ENCODE measurements around the gene ARHGEF38.
"Not testable (repeated sequence)": the region's sequence is repeated elsewhere in the genome, so short reads cannot be mapped to it uniquely, and the experiment has no call there.

Gene ARHGEF38

GRCh38 chr4:105709081-105709450, 156.6 kb downstream of the ARHGEF38 start:
- in situ Hi-C loops (cut with MboI; ENCODE audit: low sequenced_read_pairs): no loop called here

GRCh38 chr4:105710012-105710600, 157.7 kb downstream of the ARHGEF38 start:
- in situ Hi-C loops (cut with MboI; ENCODE audit: low sequenced_read_pairs): no loop called here

GRCh38 chr4:105710678-105711077, 158.3 kb downstream of the ARHGEF38 start:
- in situ Hi-C loops (cut with MboI; ENCODE audit: low sequenced_read_pairs): no loop called here

GRCh38 chr4:105712766-105713165, 160.3 kb downstream of the ARHGEF38 start:
- in situ Hi-C loops (cut with MboI; ENCODE audit: low sequenced_read_pairs): no loop called here

- in situ Hi-C loops (cut with MboI; ENCODE audit: low sequenced_read_pairs): no loop called here
Measured at GRCh38 chr4:105714071-105714521, 161.7 kb downstream of the ARHGEF38 start.

DNA sequence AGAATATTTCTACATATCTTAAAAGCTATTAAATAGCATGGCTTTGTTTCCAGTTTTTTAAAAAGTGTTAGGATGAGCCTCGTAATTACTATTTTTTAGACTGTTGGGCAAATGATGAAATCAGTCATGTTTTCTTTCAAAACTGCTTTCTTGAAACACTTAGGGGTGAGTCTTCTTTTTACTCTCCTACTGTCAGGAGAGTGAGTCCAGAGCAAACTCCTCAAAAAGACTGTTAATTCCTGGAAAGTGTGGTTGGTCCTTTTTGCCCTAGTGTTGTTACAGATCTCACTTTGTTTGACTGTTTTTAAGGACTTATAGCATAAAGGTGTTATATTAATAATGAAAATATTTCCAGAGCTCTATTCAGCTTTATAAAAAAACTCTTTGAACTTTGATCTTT, 162.5 kb downstream of the ARHGEF38 start:
- in situ Hi-C loops (cut with MboI; ENCODE audit: low sequenced_read_pairs): no loop called here

DNA sequence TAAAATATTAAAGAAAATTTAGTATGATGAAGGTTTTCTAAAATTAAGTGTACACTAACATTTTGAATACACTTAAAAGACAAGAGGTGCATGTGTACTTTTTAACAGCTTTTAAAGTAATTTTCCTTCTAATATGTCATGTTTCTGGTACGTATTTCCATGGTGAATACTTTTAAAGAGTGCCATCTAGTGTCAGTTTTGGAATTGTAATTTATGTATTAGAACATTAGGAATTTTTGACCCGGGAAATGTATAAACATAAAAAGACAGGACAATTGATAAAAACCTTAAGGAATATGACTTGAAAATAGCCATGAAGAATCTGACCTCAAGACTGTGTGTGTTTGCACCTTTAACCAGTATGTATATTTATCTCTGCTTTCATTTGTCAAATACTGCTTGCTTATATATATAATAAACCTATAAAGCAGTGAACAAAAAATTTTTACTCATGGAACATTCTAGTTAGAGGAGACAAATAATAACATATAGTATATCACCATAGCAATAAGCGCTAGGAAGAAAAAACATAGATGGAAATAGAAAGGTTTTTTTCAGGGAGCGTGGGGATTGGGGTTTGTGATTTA, 163.4 kb downstream of the ARHGEF38 start:
- in situ Hi-C loops (cut with MboI; ENCODE audit: low sequenced_read_pairs): no loop called here

DNA sequence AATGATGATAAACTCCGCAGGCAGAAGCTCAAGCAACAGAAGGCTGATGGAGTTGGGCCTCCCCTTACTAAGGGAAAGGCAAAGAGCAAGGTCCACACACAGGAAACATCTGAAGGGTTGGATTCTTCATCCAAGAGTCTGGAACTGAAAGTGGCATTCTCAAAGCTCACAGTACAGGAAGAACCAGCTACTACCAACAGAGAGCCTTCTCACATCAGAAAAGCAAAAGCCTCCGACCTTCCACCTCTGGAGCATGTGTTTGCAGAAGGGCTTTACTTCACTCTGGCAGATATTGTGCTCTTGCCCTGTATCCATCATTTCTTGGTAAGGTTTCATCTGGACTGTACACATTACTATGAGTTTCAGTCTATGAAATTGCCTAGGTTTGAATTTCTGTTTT, 166.8 kb downstream of the ARHGEF38 start:
- in situ Hi-C loops (cut with MboI; ENCODE audit: low sequenced_read_pairs): no loop called here

GRCh38 chr4:105725623-105726022, 173.2 kb downstream of the ARHGEF38 start:
- in situ Hi-C loops (cut with MboI; ENCODE audit: low sequenced_read_pairs): no loop called here

DNA sequence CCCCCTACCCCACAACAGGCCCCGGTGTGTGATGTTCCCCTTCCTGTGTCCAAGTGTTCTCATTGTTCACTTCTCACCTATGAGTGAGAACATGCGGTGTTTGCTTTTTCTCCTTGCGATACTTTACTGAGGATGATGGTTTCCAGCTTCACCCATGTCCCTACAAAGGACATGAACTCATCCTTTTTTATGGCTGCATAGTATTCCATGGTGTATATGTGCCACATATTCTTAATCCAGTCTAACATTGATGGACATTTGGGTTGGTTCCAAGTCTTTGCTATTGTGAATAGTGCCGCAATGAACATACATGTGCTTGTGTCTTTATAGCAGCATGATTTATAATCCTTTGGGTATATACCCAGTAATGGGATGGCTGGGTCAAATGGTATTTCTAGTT, 177.5 kb downstream of the ARHGEF38 start:
- in situ Hi-C loops (cut with MboI; ENCODE audit: low sequenced_read_pairs): not testable (repeated sequence)

All from HL-60/S4 treated with retinoic acid at 250 ng/mL for 4 days and 3 days (cell line).